GM19023 (cell line): ENCODE results near the gene AQP5.

Experiments used
- ATAC-seq: cut with Tn5 transposase; IDR thresholded peaks from one replicate; pipeline ENCODE4 v1.9.1; 2021; ENCODE audit warnings: mild to moderate bottlenecking, moderate library complexity; ENCODE audit not compliant: unreplicated experiment

AQP5 gene

GRCh38 chr12:49961111-49961922 is at the start of gene AQP5:
TSS of gene AQP5 (plus strand) at chr12:49961872. CDS start at chr12:49962018, 146 bp downstream.
- no peak for ATAC-seq

GRCh38 chr12:49912345-49913255 is 49.1 kb upstream of the AQP5 start:
- no peak for ATAC-seq

GRCh38 chr12:49916129-49916919 is 45.3 kb upstream of the AQP5 start:
- ATAC-seq: no peak

GRCh38 chr12:49917166-49917787 is 44.4 kb upstream of the AQP5 start:
- no peak for ATAC-seq

- no peak for ATAC-seq
These were observed 43.9 kb upstream of the AQP5 start for GRCh38 chr12:49917788-49918173.

GRCh38 chr12:49920241-49920914 is 41.3 kb upstream of the AQP5 start:
- no peak for ATAC-seq

GRCh38 chr12:49920915-49921286 is 40.8 kb upstream of the AQP5 start:
- no peak for ATAC-seq

- no peak for ATAC-seq
These were observed 40.4 kb upstream of the AQP5 start for GRCh38 chr12:49921299-49921698.

GRCh38 chr12:49921936-49922335 is 39.7 kb upstream of the AQP5 start:
- no peak for ATAC-seq

GRCh38 chr12:49922349-49923034 is 39.2 kb upstream of the AQP5 start:
- no peak for ATAC-seq

- no peak for ATAC-seq
These were observed 38.5 kb upstream of the AQP5 start for GRCh38 chr12:49923035-49923644.

- ATAC-seq: no peak
These were observed 37.7 kb upstream of the AQP5 start for GRCh38 chr12:49923880-49924556.

- ATAC-seq: no peak
These were observed 36.9 kb upstream of the AQP5 start for GRCh38 chr12:49924628-49925246.

GRCh38 chr12:49925433-49926204 is 36.1 kb upstream of the AQP5 start:
- ATAC-seq: no peak

GRCh38 chr12:49928471-49928870 is 33.2 kb upstream of the AQP5 start:
- ATAC-seq: no peak

GRCh38 chr12:49929581-49929980 is 32.1 kb upstream of the AQP5 start:
- no peak for ATAC-seq

- ATAC-seq: no peak
These were observed 31.0 kb upstream of the AQP5 start for GRCh38 chr12:49930515-49931288.
